ENCODE data around the gene AFDN.

AFDN gene

DNA sequence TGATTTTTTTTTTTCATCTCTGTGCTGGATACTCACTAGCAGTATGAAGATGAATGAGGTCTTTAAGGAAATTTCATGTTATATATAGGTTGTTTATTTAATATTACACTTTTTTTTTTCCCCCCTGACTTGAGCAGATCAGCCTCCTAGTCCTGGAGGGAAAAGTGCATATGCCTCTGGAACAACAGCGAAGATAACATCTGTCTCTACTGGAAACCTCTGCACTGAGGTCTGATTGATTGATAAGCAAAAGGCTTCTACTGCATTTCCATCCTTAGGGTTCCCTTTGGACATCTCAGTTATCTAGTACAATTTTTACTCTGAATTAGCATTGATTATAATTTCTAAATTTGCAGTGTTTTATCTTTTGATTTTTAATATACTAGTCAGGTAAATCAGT is 121.0 kb downstream of the AFDN start:
- Histone ChIP-seq H3K23ac (ENCODE audit: low read depth, low read length, poor library complexity) (no peak overlapping the region), H3K9ac (ENCODE audit: low read depth, low read length, poor library complexity) (no peak overlapping the region), H3K27ac (replicated peaks; ENCODE audit: low read length) (no peak overlapping the region), H4K91ac (ENCODE audit: low read depth, low read length, poor library complexity) (no peak overlapping the region), H3K4ac (ENCODE audit: low read length) (no peak overlapping the region), H3K4me2 (ENCODE audit: insufficient read depth, low read length, poor library complexity, severe bottlenecking) (no peak overlapping the region), H3K27me3 (ENCODE audit: control insufficient read depth in 3 of 3, insufficient read depth in 3 of 3, low read depth in 1 of 3, low read length in 3 of 3) (no peaks in the 10 kb centered on the region), H3K18ac (ENCODE audit: low read length) (no peak overlapping the region), H3K36me3 (replicated peaks in 1 of 2; ENCODE audit: control insufficient read depth in 2 of 2, insufficient read depth in 2 of 2, low read length in 2 of 2) (peaks cover 57 to 99% of the 10 kb centered on the region in 2 donors), H3K14ac (ENCODE audit: low read length) (no peak overlapping the region), H2AK5ac (ENCODE audit: low read depth, low read length) (no peak overlapping the region), H2BK12ac (ENCODE audit: low read length) (no peak overlapping the region), H3K4me1 (ENCODE audit: control insufficient read depth in 2 of 2, insufficient read depth in 1 of 2, low read depth in 1 of 2, low read length in 2 of 2) (no peaks in the 10 kb centered on the region), H2BK15ac (ENCODE audit: low read length) (no peak overlapping the region), H3K4me3 (ENCODE audit: low read length in 2 of 2) (no peak overlapping the region), H3K9me3 (replicated peaks in 1 of 2; ENCODE audit: control insufficient read depth in 2 of 2, insufficient read depth in 1 of 2, low read depth in 1 of 2, low read length in 2 of 2) (no peaks in the 10 kb centered on the region), H2AFZ (ENCODE audit: low read length) (no peak overlapping the region), H3K79me1 (ENCODE audit: low read depth, low read length) (no peaks in the 10 kb centered on the region), H2BK5ac (ENCODE audit: low read length) (no peak overlapping the region), H2BK120ac (ENCODE audit: low read depth, low read length) (no peak overlapping the region), H4K8ac (ENCODE audit: low read depth, low read length) (no peak overlapping the region)
- no CpG with 5 or more reads among the region's 1 CpG for WGBS, 2 donors (ENCODE audit: extremely low coverage in 2 of 2, insufficient read length in 2 of 2, insufficient replicate concordance in 1 of 2)
- DNase-seq (ENCODE audit: low spot score): no peak

GRCh38 chr6:167948716-167949115 is 122.0 kb downstream of the AFDN start:
- H4K91ac ChIP-seq (ENCODE audit: low read depth, low read length, poor library complexity): no peak overlapping the region
- no peak overlapping the region for H2BK12ac ChIP-seq (ENCODE audit: low read length)
- H3K4me1 ChIP-seq (ENCODE audit: control insufficient read depth in 2 of 2, insufficient read depth in 1 of 2, low read depth in 1 of 2, low read length in 2 of 2): no peaks in the 10 kb centered on the region
- H3K18ac ChIP-seq (ENCODE audit: low read length): no peak overlapping the region
- no peak overlapping the region for H2AFZ ChIP-seq (ENCODE audit: low read length)
- WGBS, 2 donors (ENCODE audit: extremely low coverage in 2 of 2, insufficient read length in 2 of 2, insufficient replicate concordance in 1 of 2): no CpG with 5 or more reads among the region's 4 CpGs
- H2AK5ac ChIP-seq (ENCODE audit: low read depth, low read length): no peak overlapping the region
- H3K4me2 ChIP-seq (ENCODE audit: insufficient read depth, low read length, poor library complexity, severe bottlenecking): no peak overlapping the region
- H3K23ac ChIP-seq (ENCODE audit: low read depth, low read length, poor library complexity): no peak overlapping the region
- no peak overlapping the region for H3K27ac ChIP-seq (replicated peaks; ENCODE audit: low read length)
- no peak overlapping the region for H2BK15ac ChIP-seq (ENCODE audit: low read length)
- H3K9ac ChIP-seq (ENCODE audit: low read depth, low read length, poor library complexity): peak overlapping the region; percentile 10
- no peak for DNase-seq (ENCODE audit: low spot score)
- no peak overlapping the region for H2BK120ac ChIP-seq (ENCODE audit: low read depth, low read length)
- H3K9me3 ChIP-seq (replicated peaks in 1 of 2; ENCODE audit: control insufficient read depth in 2 of 2, insufficient read depth in 1 of 2, low read depth in 1 of 2, low read length in 2 of 2): no peaks in the 10 kb centered on the region
- H3K27me3 ChIP-seq (ENCODE audit: control insufficient read depth in 3 of 3, insufficient read depth in 3 of 3, low read depth in 1 of 3, low read length in 3 of 3): no peaks in the 10 kb centered on the region
- H4K8ac ChIP-seq (ENCODE audit: low read depth, low read length): no peak overlapping the region
- no peak overlapping the region for H3K4ac ChIP-seq (ENCODE audit: low read length)
- H2BK5ac ChIP-seq (ENCODE audit: low read length): no peak overlapping the region
- H3K4me3 ChIP-seq (ENCODE audit: low read length in 2 of 2): no peak overlapping the region
- H3K14ac ChIP-seq (ENCODE audit: low read length): no peak overlapping the region
- no peaks in the 10 kb centered on the region for H3K79me1 ChIP-seq (ENCODE audit: low read depth, low read length)
- H3K36me3 ChIP-seq (replicated peaks in 1 of 2; ENCODE audit: control insufficient read depth in 2 of 2, insufficient read depth in 2 of 2, low read length in 2 of 2): peaks cover 54 to 99% of the 10 kb centered on the region in 2 donors

- H4K8ac ChIP-seq (ENCODE audit: low read depth, low read length): no peak overlapping the region
- no peak overlapping the region for H3K14ac ChIP-seq (ENCODE audit: low read length)
- no peak overlapping the region for H3K23ac ChIP-seq (ENCODE audit: low read depth, low read length, poor library complexity)
- WGBS, 2 donors (ENCODE audit: extremely low coverage in 2 of 2, insufficient read length in 2 of 2, insufficient replicate concordance in 1 of 2): 100% methylated on average over 1 of the region's 7 CpGs; no CpG with 5 or more reads in 1 of the 2 donors
- H3K4ac ChIP-seq (ENCODE audit: low read length): no peak overlapping the region
- H3K27ac ChIP-seq (replicated peaks; ENCODE audit: low read length): no peak overlapping the region
- H3K9me3 ChIP-seq (replicated peaks in 1 of 2; ENCODE audit: control insufficient read depth in 2 of 2, insufficient read depth in 1 of 2, low read depth in 1 of 2, low read length in 2 of 2): no peaks in the 10 kb centered on the region
- no peak overlapping the region for H2AK5ac ChIP-seq (ENCODE audit: low read depth, low read length)
- no peaks in the 10 kb centered on the region for H3K4me1 ChIP-seq (ENCODE audit: control insufficient read depth in 2 of 2, insufficient read depth in 1 of 2, low read depth in 1 of 2, low read length in 2 of 2)
- no peak overlapping the region for H3K4me3 ChIP-seq (ENCODE audit: low read length in 2 of 2)
- H2AFZ ChIP-seq (ENCODE audit: low read length): no peak overlapping the region
- no peak for DNase-seq (ENCODE audit: low spot score)
- no peaks in the 10 kb centered on the region for H3K27me3 ChIP-seq (ENCODE audit: control insufficient read depth in 3 of 3, insufficient read depth in 3 of 3, low read depth in 1 of 3, low read length in 3 of 3)
- no peak overlapping the region for H3K18ac ChIP-seq (ENCODE audit: low read length)
- H2BK15ac ChIP-seq (ENCODE audit: low read length): no peak overlapping the region
- H4K91ac ChIP-seq (ENCODE audit: low read depth, low read length, poor library complexity): no peak overlapping the region
- no peak overlapping the region for H3K4me2 ChIP-seq (ENCODE audit: insufficient read depth, low read length, poor library complexity, severe bottlenecking)
- H2BK5ac ChIP-seq (ENCODE audit: low read length): no peak overlapping the region
- H3K9ac ChIP-seq (ENCODE audit: low read depth, low read length, poor library complexity): no peak overlapping the region
- no peak overlapping the region for H2BK120ac ChIP-seq (ENCODE audit: low read depth, low read length)
- no peaks in the 10 kb centered on the region for H3K79me1 ChIP-seq (ENCODE audit: low read depth, low read length)
- H2BK12ac ChIP-seq (ENCODE audit: low read length): no peak overlapping the region
- H3K36me3 ChIP-seq (replicated peaks in 1 of 2; ENCODE audit: control insufficient read depth in 2 of 2, insufficient read depth in 2 of 2, low read length in 2 of 2): peaks cover 49 to 97% of the 10 kb centered on the region in 2 donors
These were observed 122.5 kb downstream of the AFDN start for GRCh38 chr6:167949121-167949684.

GRCh38 chr6:167951781-167952511 is 125.2 kb downstream of the AFDN start:
- no CpG with 5 or more reads among the region's 29 CpGs for WGBS, 2 donors (ENCODE audit: extremely low coverage in 2 of 2, insufficient read length in 2 of 2, insufficient replicate concordance in 1 of 2)
- Histone ChIP-seq H3K27ac (replicated peaks; ENCODE audit: low read length) (no peak overlapping the region), H2AK5ac (ENCODE audit: low read depth, low read length) (no peak overlapping the region), H3K36me3 (replicated peaks in 1 of 2; ENCODE audit: control insufficient read depth in 2 of 2, insufficient read depth in 2 of 2, low read length in 2 of 2) (peaks cover 41 to 94% of the 10 kb centered on the region in 2 donors), H2BK120ac (ENCODE audit: low read depth, low read length) (no peak overlapping the region), H3K18ac (ENCODE audit: low read length) (no peak overlapping the region), H3K23ac (ENCODE audit: low read depth, low read length, poor library complexity) (no peak overlapping the region), H3K4me1 (ENCODE audit: control insufficient read depth in 2 of 2, insufficient read depth in 1 of 2, low read depth in 1 of 2, low read length in 2 of 2) (no peaks in the 10 kb centered on the region), H3K27me3 (ENCODE audit: control insufficient read depth in 3 of 3, insufficient read depth in 3 of 3, low read depth in 1 of 3, low read length in 3 of 3) (no peaks in the 10 kb centered on the region), H2BK15ac (ENCODE audit: low read length) (no peak overlapping the region), H3K4me2 (ENCODE audit: insufficient read depth, low read length, poor library complexity, severe bottlenecking) (no peak overlapping the region), H2BK12ac (ENCODE audit: low read length) (no peak overlapping the region), H2BK5ac (ENCODE audit: low read length) (no peak overlapping the region), H3K9ac (ENCODE audit: low read depth, low read length, poor library complexity) (no peak overlapping the region), H2AFZ (ENCODE audit: low read length) (no peak overlapping the region), H3K79me1 (ENCODE audit: low read depth, low read length) (no peaks in the 10 kb centered on the region), H3K9me3 (replicated peaks in 1 of 2; ENCODE audit: control insufficient read depth in 2 of 2, insufficient read depth in 1 of 2, low read depth in 1 of 2, low read length in 2 of 2) (no peaks in the 10 kb centered on the region), H3K4me3 (ENCODE audit: low read length in 2 of 2) (no peak overlapping the region), H3K14ac (ENCODE audit: low read length) (no peak overlapping the region), H4K91ac (ENCODE audit: low read depth, low read length, poor library complexity) (no peak overlapping the region), H3K4ac (ENCODE audit: low read length) (no peak overlapping the region), H4K8ac (ENCODE audit: low read depth, low read length) (no peak overlapping the region)
- no peak for DNase-seq (ENCODE audit: low spot score)

Measured in neuronal stem cell (in vitro differentiated cells).